ENCODE data around the gene ALPL.

DNA sequence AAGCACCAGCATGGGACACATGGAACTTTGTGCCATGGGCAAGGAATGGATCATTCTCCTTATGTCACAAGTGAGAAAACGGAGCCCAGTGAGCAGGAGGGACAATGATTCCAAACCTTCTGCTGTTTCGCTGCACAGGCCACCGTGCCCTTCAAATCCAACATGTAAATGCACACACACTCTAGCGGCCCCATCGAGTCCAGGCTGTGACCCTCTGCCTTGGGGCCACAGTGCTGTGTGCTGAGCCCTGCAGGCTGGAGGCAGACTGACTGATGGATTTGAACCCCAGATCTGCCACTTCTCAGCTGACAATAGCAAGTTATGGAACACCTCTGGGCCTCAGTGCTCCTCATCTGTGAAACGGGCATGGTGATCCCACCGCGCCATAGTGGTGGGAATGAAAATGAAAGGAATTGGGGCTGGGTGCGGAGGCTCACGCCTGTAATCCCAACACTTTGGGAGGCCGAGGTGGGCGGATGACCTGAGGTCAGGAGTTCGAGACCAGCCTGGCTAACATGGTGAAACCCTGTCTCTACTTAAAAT lies 63.6 kb downstream of the ALPL start:
- TF ChIP-seq CTCF (conservative IDR thresholded peaks at IDR 0.05; ENCODE audit: low read depth, low read length) (no peak), EZH2 (IDR thresholded peaks at IDR 0.05; ENCODE audit: borderline replicate concordance, low read depth, low read length, poor library complexity, severe bottlenecking) (no peak)
